D721Med (cell line): ENCODE results near the gene PGS1.

ENCODE experiments used
- DNase-seq: peaks from one replicate; pipeline ENCODE4 v3.0.0; 2011; ENCODE audit warnings: low spot score; ENCODE audit not compliant: insufficient read length
- FAIRE-seq: peaks from 2 replicates; lab custom pipeline; 2011; peaks lifted over from hg19 to GRCh38; lab: Jason Lieb, UNC
- TF ChIP-seq, protein P1 (sequence below): IDR thresholded peaks from 2 replicates; pipeline ENCODE4 v1.5.1; 2012; ENCODE audit warnings: mild to moderate bottlenecking, control low read depth; ENCODE audit not compliant: insufficient read depth; ENCODE audit errors: missing control alignments

The PGS1 gene

DNA sequence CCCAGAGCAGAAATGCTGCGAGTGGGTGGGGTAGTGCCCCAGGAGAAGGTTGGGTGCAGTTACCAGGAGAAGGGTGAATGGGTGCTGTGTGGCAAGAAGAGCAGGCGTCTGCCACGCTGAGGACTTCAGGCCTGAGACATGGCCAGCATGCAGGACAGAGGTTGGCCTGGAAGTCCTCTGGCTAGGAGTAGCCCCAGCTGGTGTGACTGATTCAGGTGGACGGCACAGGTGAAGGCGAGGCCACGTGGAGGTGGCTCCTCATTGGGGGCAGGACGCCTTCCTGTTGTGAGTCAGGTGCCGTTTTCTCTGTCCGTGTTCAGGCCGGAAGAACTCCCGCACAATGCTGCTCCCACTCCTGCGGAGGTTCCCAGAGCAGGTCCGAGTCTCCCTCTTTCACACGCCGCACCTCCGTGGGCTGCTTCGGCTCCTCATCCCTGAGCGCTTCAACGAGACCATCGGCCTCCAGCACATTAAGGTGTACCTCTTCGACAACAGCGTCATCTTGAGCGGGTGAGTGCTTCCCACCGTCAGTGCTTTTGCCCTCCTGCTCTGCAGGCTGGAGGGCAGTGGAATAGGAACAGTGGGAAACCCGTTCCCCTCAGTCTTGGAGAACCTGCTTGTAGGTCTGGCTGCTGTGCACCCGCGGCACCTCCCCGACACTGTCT is 20.7 kb downstream of the PGS1 start:
- FAIRE-seq (no peak), DNase-seq (no peak)
- TF ChIP-seq, protein P1, sequence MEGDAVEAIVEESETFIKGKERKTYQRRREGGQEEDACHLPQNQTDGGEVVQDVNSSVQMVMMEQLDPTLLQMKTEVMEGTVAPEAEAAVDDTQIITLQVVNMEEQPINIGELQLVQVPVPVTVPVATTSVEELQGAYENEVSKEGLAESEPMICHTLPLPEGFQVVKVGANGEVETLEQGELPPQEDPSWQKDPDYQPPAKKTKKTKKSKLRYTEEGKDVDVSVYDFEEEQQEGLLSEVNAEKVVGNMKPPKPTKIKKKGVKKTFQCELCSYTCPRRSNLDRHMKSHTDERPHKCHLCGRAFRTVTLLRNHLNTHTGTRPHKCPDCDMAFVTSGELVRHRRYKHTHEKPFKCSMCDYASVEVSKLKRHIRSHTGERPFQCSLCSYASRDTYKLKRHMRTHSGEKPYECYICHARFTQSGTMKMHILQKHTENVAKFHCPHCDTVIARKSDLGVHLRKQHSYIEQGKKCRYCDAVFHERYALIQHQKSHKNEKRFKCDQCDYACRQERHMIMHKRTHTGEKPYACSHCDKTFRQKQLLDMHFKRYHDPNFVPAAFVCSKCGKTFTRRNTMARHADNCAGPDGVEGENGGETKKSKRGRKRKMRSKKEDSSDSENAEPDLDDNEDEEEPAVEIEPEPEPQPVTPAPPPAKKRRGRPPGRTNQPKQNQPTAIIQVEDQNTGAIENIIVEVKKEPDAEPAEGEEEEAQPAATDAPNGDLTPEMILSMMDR: no peak

DNA sequence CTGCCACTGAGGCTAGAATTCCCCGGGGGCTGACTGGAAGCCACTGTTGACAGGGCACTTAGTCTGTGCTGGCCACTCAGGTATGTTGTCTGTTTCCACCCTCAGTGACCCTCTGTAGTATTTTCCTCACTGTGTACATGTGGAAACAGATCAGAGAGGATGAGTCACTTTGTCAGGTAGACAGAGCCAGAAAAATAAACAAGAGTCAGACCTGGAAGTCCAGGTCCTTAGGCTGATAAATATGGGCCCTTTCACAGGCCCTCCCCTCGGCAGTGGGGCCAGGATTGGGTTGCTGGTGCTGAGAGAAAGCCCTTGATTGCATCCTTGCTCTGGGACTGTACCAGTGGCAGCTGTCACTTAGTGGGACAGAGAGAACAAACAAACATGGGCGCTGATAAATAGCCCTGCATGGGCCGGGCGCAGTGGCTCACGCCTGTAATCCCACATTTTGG is 21.3 kb downstream of the PGS1 start:
- FAIRE-seq: no peak
- TF ChIP-seq, protein P1: no peak
- DNase-seq: no peak

DNA sequence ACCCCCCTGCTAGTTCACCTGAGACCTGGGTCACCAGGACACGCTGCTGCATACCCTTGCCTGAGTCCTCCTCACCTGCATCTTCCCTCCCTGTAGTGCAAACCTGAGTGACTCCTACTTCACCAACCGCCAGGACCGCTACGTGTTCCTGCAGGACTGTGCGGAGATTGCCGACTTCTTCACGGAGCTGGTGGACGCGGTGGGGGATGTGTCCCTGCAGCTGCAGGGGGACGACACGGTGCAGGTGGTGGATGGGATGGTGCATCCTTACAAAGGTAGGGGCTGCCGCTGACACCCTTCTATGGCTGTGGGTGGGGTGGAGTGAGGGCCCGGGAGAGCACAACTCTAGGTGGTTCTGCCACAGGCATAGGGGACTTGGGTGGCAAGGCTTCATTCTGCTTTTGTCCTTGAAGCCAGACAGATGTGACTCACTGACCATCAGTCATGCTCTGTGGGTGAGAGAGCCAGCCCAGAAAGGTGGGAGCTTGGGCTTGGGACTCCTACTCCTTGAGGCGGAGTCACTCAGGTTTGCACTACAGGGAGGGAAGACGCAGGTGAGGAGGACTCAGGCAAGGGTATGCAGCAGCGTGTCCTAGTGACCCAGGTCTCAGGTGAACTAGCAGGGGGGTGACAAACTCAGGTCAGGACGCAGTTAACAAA is 22.3 kb downstream of the PGS1 start:
- TF ChIP-seq, protein P1: no peak
- FAIRE-seq (no peak), DNase-seq (no peak)

DNA sequence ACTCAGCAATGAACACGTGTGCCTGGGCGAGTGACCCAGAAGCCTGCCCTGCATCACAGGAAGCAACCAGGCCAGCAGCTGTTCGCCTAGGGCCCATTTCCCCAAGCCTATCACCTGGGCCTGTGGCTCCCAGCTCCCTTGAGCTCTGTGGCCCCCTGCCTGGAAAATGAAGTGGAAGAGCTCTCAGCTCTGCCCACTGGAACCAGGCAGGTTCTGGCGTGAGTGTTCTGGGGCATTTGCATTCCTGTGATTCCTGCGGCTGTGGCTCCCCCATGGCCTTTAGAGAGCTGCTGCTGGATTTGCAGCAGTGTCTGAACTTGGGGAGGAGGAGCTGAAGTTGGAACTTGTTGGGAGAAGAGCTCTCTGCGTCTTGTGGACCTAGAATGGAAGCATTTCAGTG is 22.8 kb downstream of the PGS1 start:
- FAIRE-seq (no peak), DNase-seq (no peak)
- TF ChIP-seq, protein P1: no peak

DNA sequence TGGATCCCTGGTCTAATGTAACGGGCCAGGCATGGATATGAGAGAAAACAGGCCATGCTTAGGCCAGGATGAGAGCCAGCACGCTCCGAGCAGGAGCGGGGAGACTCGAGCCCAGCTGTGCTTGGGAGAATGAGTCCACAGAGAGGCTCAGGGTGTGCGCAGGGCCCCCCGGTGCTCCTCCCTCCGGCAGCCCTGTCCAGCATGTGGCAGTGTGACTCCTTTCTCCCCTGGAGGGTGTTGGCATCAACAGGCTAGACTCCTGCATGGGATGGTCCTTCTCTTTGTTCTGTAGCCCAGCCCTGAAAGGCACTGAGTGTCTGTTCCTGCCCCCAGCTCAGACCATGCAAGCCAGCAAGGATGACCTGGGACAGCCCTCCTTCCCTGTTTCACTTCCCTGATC is 23.4 kb downstream of the PGS1 start:
- FAIRE-seq: no peak
- DNase-seq: no peak
- TF ChIP-seq, protein P1: no peak

DNA sequence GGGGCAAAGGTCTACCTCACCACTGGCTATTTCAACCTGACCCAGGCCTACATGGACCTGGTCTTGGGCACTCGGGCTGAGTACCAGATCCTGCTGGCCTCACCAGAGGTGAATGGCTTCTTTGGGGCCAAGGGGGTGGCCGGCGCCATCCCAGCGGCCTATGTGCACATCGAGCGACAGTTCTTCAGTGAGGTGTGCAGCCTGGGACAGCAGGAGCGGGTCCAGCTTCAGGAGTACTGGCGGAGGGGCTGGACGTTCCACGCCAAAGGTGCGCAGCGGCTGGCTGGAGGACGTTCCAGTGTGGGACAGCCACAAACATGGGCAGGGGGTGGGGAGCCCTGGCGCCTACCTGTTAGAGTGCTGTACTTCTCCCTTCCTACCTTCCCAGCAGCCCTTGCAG is 25.4 kb downstream of the PGS1 start:
- TF ChIP-seq, protein P1: no peak
- no peak for DNase-seq
- no peak for FAIRE-seq

DNA sequence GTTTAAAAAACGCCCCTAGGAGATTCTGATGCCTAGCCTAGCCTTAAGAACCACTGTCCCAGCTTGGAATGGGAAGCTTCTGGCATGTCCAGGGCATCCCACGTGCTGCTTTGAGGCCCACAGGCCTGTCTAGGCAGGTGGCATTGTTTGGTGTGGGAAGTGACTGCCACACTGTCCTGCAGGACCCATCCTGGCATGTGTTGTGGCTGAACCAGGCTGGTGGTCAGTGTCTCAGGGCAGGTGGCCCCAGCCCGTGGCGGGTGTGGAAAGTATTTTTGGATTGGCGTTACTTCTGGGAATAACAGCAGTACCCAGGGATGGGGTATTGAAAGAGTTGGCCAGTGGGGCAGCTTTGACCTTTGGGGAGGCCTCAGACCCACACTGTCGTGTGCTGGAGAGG is 27.9 kb downstream of the PGS1 start:
- FAIRE-seq (no peak), DNase-seq (no peak)
- TF ChIP-seq, protein P1: no peak
